HL-60 (cell line): ENCODE measurements around the gene HELZ.

ENCODE experiments used
- DNase-seq, 2 experiments: peaks; one replicate each; pipeline ENCODE4 v3.0.0-alpha.2; 2010 to 2020; ENCODE audit warnings: low read depth in 1 of 2, low spot score in 1 of 2
- H3K27ac ChIP-seq: fragments of 250-450 bp; sonication (Bioruptor Pico); replicated peaks from 2 replicates; pipeline ENCODE4 v1.5.1; 2020; ENCODE audit warnings: mild to moderate bottlenecking, moderate library complexity
- H3K27me3 ChIP-seq: fragments of 250-450 bp; sonication (Bioruptor Pico); 2 replicates; pipeline ENCODE4 v1.5.1; 2021; ENCODE audit warnings: mild to moderate bottlenecking, moderate library complexity; ENCODE audit not compliant: insufficient read depth, poor library complexity, severe bottlenecking
- H3K4me3 ChIP-seq: replicated peaks from 2 replicates; pipeline ENCODE4 v1.5.1; 2011; ENCODE audit warnings: mild to moderate bottlenecking, control low read depth, low read length; ENCODE audit not compliant: insufficient read depth
- CTCF ChIP-seq: IDR thresholded peaks from one replicate; pipeline ENCODE4 v1.5.1; 2011; ENCODE audit warnings: low read length, control low read depth, inconsistent platforms; ENCODE audit not compliant: insufficient read depth
- GABPA ChIP-seq: IDR thresholded peaks from 2 replicates; pipeline ENCODE4 v1.6.1; 2012; ENCODE audit warnings: low read depth
- POLR2AphosphoS5 ChIP-seq: IDR thresholded peaks from 2 replicates; pipeline ENCODE4 v1.6.1; 2012; ENCODE audit warnings: low read depth
- SPI1 ChIP-seq: IDR thresholded peaks from 2 replicates; pipeline ENCODE4 v1.6.1; 2012; ENCODE audit warnings: low read depth, mild to moderate bottlenecking, borderline replicate concordance
- TF ChIP-seq, protein P1 (sequence below): IDR thresholded peaks from 2 replicates; pipeline ENCODE4 v1.6.1; 2012; ENCODE audit warnings: low read depth; ENCODE audit not compliant: insufficient replicate concordance

The HELZ gene

DNA sequence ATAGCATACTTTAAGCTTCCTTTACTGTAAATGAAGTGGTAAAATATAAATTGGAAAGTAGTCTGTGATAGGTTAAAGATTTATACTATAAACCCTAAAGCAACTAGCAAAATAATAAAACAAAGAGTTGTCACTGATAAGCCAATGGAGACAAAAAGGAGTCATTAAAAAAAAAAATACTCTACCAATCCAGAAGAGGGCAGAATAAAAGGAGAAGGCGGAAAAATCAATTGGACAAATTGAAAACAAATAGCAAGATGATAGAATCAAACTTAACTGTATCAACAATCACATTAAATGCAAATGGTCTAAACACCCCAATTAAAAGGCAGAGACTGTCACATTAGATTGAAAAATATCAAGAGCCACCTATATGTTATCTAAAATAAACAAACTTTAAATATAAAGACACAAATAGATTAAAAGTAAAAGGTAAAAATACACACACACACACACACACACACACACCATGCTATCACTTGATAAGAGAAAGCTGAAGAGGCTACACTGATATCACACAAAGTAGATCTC lies 128.9 kb downstream of the HELZ start:
- no peak overlapping the region for H3K4me3 ChIP-seq
- no peak for DNase-seq
- no peak for TF ChIP-seq GABPA
- no peak for TF ChIP-seq POLR2AphosphoS5
- TF ChIP-seq, protein P1, sequence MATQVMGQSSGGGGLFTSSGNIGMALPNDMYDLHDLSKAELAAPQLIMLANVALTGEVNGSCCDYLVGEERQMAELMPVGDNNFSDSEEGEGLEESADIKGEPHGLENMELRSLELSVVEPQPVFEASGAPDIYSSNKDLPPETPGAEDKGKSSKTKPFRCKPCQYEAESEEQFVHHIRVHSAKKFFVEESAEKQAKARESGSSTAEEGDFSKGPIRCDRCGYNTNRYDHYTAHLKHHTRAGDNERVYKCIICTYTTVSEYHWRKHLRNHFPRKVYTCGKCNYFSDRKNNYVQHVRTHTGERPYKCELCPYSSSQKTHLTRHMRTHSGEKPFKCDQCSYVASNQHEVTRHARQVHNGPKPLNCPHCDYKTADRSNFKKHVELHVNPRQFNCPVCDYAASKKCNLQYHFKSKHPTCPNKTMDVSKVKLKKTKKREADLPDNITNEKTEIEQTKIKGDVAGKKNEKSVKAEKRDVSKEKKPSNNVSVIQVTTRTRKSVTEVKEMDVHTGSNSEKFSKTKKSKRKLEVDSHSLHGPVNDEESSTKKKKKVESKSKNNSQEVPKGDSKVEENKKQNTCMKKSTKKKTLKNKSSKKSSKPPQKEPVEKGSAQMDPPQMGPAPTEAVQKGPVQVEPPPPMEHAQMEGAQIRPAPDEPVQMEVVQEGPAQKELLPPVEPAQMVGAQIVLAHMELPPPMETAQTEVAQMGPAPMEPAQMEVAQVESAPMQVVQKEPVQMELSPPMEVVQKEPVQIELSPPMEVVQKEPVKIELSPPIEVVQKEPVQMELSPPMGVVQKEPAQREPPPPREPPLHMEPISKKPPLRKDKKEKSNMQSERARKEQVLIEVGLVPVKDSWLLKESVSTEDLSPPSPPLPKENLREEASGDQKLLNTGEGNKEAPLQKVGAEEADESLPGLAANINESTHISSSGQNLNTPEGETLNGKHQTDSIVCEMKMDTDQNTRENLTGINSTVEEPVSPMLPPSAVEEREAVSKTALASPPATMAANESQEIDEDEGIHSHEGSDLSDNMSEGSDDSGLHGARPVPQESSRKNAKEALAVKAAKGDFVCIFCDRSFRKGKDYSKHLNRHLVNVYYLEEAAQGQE = no peak
- TF ChIP-seq CTCF = no peak
- TF ChIP-seq SPI1 = no peak

GRCh38 chr17:67115401-67115800 lies 129.6 kb downstream of the HELZ start:
- Histone ChIP-seq H3K27me3 (no peaks in the 10 kb centered on the region), H3K27ac (no peak overlapping the region), H3K4me3 (no peak overlapping the region)
- DNase-seq = no peak
- TF ChIP-seq, protein P1 = no peak
- no peak for TF ChIP-seq GABPA
- TF ChIP-seq POLR2AphosphoS5 = no peak
- TF ChIP-seq SPI1 = no peak
- no peak for TF ChIP-seq CTCF

More for the DNA sequence above, 128.9 kb downstream of the HELZ start:
- H3K27me3 ChIP-seq = no peaks in the 10 kb centered on the region
- H3K27ac ChIP-seq = no peak overlapping the region

- no peak for DNase-seq
- Histone ChIP-seq H3K27me3 (no peaks in the 10 kb centered on the region), H3K27ac (no peak overlapping the region), H3K4me3 (no peak overlapping the region)
- TF ChIP-seq POLR2AphosphoS5 = no peak
These were observed 131.5 kb downstream of the HELZ start for GRCh38 chr17:67113486-67113885.

GRCh38 chr17:67111808-67112207 lies 133.2 kb downstream of the HELZ start:
- no peak for DNase-seq
- Histone ChIP-seq H3K27ac (no peak overlapping the region), H3K4me3 (no peak overlapping the region), H3K27me3 (no peaks in the 10 kb centered on the region)
- TF ChIP-seq GABPA (no peak), SPI1 (no peak), CTCF (no peak), POLR2AphosphoS5 (no peak)
- TF ChIP-seq, protein P1 = no peak
